ENCODE data around the gene F13B. TPM values are rescaled to one million over a fixed set of nuclear protein-coding genes. Genes with fewer than 3 reads are reported as not detected.

Gene F13B
- total and polyA plus RNA-seq, 2 of the 4 experiments (the other 2 are of a cell fraction), result not detected

DNA sequence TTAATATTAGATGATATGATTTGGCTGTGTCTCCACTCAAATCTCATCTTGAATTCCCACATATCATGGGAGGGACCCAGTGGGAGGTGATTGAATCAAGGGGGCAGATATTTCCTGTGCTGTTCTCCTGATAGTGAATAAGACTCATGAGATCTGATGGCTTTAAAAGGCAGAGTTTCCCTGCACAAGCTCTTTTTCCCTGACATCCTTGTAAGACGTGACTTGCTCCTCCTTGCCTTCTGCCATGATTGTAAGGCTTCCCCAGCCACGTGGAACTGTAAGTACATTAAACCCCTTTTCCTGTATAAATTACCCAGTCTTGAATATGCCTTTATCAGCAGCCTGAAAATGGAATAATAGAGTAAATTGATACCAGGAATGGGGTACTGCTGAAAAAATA is 13.3 kb upstream of the F13B start:
- no peak for DNase-seq
- Histone ChIP-seq H2BK5ac (ENCODE audit: low read depth, low read length, poor library complexity, severe bottlenecking) (no peak overlapping the region), H3K9ac (ENCODE audit: low read depth, low read length) (no peak overlapping the region), H3K14ac (replicated peaks; ENCODE audit: low read depth, low read length) (no peak overlapping the region), H3K56ac (ENCODE audit: extremely low read depth, insufficient read depth, low read length) (no peak overlapping the region), H4K91ac (ENCODE audit: insufficient read depth, low read depth, low read length) (no peak overlapping the region), H3K4me1 (ENCODE audit: control insufficient read depth, insufficient read depth, low read length) (no peaks in the 10 kb centered on the region), H3K18ac (ENCODE audit: low read depth, low read length) (no peak overlapping the region), H3K4ac (ENCODE audit: low read depth, low read length) (no peak overlapping the region), H2BK120ac (ENCODE audit: low read depth, low read length) (no peak overlapping the region), H3K79me1 (ENCODE audit: low read depth in 1 of 2, low read length in 2 of 2) (no peaks in the 10 kb centered on the region; a peak in 1 of 4 replicates), H4K8ac (ENCODE audit: low read depth in 2 of 2, low read length in 2 of 2) (no peak overlapping the region), H3K9me1 (ENCODE audit: insufficient read depth, low read length) (no peaks in the 10 kb centered on the region), H3K27ac (ENCODE audit: insufficient read depth, low read length) (no peak overlapping the region), H3K36me3 (ENCODE audit: control insufficient read depth, insufficient read depth, low read length) (peaks cover 4% of the 10 kb centered on the region), H4K20me1 (ENCODE audit: insufficient read depth, low read length) (no peaks in the 10 kb centered on the region), H2AK5ac (ENCODE audit: low read depth, low read length) (no peak overlapping the region), H3K9me3 (ENCODE audit: control insufficient read depth, insufficient read depth, low read length) (peaks cover 6% of the 10 kb centered on the region), H2BK20ac (ENCODE audit: low read depth, low read length) (no peak overlapping the region), H2AFZ (replicated peaks; ENCODE audit: low read length, poor library complexity) (no peak overlapping the region), H3K4me3 (ENCODE audit: insufficient read depth, low read depth, low read length) (no peak overlapping the region), H2BK15ac (ENCODE audit: low read depth, low read length) (no peak overlapping the region), H3K27me3 (ENCODE audit: control insufficient read depth, insufficient read depth, low read length) (no peaks in the 10 kb centered on the region), H3K23ac (ENCODE audit: low read depth, low read length) (no peak overlapping the region), H3K4me2 (ENCODE audit: low read depth, low read length) (no peak overlapping the region), H4K5ac (ENCODE audit: low read depth, low read length) (no peak overlapping the region), H2AK9ac (replicated peaks; ENCODE audit: low read depth, low read length, poor library complexity) (no peak overlapping the region)
- dilution Hi-C loops (cut with HindIII; ENCODE audit: low sequenced_read_pairs, unreplicated experiment) (no loop called here), intact Hi-C loops (cut with micrococcal nuclease) (no loop called here), in situ Hi-C loops (cut with MboI; ENCODE audit: low sequenced_read_pairs) (no loop called here)
- BruUV-seq (replicated peaks), result no TSS peak
- TF ChIP-seq POLR2A (IDR thresholded peaks at IDR 0.05; ENCODE audit: low read depth, low read length) (no peak), MXI1 (IDR thresholded peaks at IDR 0.05; ENCODE audit: borderline replicate concordance, low read depth, low read length) (no peak), RCOR1 (IDR thresholded peaks at IDR 0.05; ENCODE audit: insufficient replicate concordance, low read length) (no peak), NFE2L2 (IDR thresholded peaks at IDR 0.05; ENCODE audit: low read depth, low read length) (no peak), FOS (IDR thresholded peaks at IDR 0.05; ENCODE audit: low read depth, low read length) (no peak), CTCF (conservative IDR thresholded peaks at IDR 0.05; ENCODE audit: low read depth, low read length) (no peak), MAZ (IDR thresholded peaks at IDR 0.05; ENCODE audit: borderline replicate concordance, low read depth, low read length) (no peak), CHD1 (IDR thresholded peaks at IDR 0.05; ENCODE audit: low read depth, low read length) (no peak), RAD21 (IDR thresholded peaks at IDR 0.05; ENCODE audit: low read length) (no peak), BHLHE40 (IDR thresholded peaks at IDR 0.05; ENCODE audit: low read depth, low read length) (no peak), ELK1 (IDR thresholded peaks at IDR 0.05; ENCODE audit: borderline replicate concordance, low read depth, low read length) (no peak), SMC3 (IDR thresholded peaks at IDR 0.05; ENCODE audit: low read depth, low read length) (no peak), MAFK (IDR thresholded peaks at IDR 0.05; ENCODE audit: low read depth, low read length) (no peak), CEBPB (IDR thresholded peaks at IDR 0.05; ENCODE audit: low read depth, low read length) (no peak), RFX5 (IDR thresholded peaks at IDR 0.05; ENCODE audit: low read depth, low read length) (no peak)
- ChIA-PET CTCF (no interaction called here), POLR2A (ENCODE audit: unreplicated experiment) (no interaction called here)
- no CpG with 5 or more reads among the region's 2 CpGs for WGBS, 2 experiments (ENCODE audit: extremely low coverage in 2 of 2, insufficient read length in 1 of 2)
- no peak for ATAC-seq (ENCODE audit: low read depth)
